ENCODE results near the gene SGMS2. TPM values are rescaled to one million over a fixed set of nuclear protein-coding genes. Genes with fewer than 3 reads are reported as not detected.

Gene SGMS2
- total RNA-seq, 1 experiment from 2014 or later: 0.72 TPM

DNA sequence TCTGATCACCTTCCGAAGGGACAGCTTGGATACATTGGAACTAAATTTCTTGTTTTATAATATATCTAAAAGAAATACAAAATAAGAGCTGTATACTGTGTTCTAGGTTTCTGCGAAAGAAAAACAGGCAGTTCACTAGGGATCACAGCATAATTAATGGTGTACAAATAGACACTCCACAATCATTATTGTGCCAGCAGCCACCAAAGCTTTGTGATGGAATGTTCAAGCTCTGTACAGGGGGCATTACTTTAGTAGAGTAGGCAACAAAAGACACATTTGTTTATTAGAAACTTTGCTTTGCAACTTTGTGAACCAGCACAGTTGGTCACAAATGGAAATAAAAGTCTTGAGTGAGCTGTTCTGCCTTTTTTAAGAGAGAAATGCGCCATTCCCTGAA lies 49.3 kb downstream of the SGMS2 start:
- Mint-ChIP-seq H3K27ac (no peak overlapping the region), H3K27me3 (ENCODE audit: low read depth) (peaks cover 4% of the 10 kb centered on the region; the same call in 1 of the 2 replicates), H3K4me3 (no peak overlapping the region), H3K36me3 (no peaks in the 10 kb centered on the region), H3K4me1 (no peaks in the 10 kb centered on the region), H3K9me3 (peaks cover 14% of the 10 kb centered on the region)
- no peak for TF ChIP-seq NFE2L1 (CRISPR knock-in tag; IDR thresholded peaks at IDR 0.05)
- no peak for TF ChIP-seq TEAD4 (CRISPR knock-in tag; IDR thresholded peaks at IDR 0.05)
- TF ChIP-seq GTF2I (CRISPR knock-in tag; conservative IDR thresholded peaks at IDR 0.05): no peak
- no peak for TF ChIP-seq FOXP1 (CRISPR knock-in tag; IDR thresholded peaks at IDR 0.05; ENCODE audit: borderline replicate concordance)
- TF ChIP-seq, protein P1, sequence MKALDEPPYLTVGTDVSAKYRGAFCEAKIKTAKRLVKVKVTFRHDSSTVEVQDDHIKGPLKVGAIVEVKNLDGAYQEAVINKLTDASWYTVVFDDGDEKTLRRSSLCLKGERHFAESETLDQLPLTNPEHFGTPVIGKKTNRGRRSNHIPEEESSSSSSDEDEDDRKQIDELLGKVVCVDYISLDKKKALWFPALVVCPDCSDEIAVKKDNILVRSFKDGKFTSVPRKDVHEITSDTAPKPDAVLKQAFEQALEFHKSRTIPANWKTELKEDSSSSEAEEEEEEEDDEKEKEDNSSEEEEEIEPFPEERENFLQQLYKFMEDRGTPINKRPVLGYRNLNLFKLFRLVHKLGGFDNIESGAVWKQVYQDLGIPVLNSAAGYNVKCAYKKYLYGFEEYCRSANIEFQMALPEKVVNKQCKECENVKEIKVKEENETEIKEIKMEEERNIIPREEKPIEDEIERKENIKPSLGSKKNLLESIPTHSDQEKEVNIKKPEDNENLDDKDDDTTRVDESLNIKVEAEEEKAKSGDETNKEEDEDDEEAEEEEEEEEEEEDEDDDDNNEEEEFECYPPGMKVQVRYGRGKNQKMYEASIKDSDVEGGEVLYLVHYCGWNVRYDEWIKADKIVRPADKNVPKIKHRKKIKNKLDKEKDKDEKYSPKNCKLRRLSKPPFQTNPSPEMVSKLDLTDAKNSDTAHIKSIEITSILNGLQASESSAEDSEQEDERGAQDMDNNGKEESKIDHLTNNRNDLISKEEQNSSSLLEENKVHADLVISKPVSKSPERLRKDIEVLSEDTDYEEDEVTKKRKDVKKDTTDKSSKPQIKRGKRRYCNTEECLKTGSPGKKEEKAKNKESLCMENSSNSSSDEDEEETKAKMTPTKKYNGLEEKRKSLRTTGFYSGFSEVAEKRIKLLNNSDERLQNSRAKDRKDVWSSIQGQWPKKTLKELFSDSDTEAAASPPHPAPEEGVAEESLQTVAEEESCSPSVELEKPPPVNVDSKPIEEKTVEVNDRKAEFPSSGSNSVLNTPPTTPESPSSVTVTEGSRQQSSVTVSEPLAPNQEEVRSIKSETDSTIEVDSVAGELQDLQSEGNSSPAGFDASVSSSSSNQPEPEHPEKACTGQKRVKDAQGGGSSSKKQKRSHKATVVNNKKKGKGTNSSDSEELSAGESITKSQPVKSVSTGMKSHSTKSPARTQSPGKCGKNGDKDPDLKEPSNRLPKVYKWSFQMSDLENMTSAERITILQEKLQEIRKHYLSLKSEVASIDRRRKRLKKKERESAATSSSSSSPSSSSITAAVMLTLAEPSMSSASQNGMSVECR (CRISPR knock-in tag; IDR thresholded peaks at IDR 0.05; ENCODE audit: borderline replicate concordance): no peak
- DNase-seq (ENCODE audit: low spot score) (no peak), ATAC-seq (no peak)
- ChIA-PET POLR2A (no interaction called here), CTCF (no interaction called here)

DNA sequence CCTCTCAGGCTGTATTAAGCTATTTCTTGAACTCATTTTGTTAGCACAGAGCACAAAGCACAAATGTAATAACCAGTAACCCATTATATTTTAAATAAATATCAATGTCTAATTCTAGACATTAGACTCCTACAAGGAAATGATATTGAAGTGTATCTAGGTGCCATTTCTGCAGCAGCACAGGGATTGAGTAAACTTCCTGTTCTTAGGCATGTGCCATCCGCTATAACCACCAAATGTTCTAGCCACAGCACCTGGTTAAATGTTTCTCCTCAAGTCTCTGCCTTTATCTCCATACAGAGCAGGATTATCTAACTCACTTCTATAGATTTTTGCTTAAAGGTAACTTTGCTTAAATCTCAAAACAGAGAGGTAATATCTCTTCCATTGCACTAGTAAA lies 51.4 kb downstream of the SGMS2 start:
- no peak for DNase-seq (ENCODE audit: low spot score)

More for the DNA sequence above, 51.4 kb downstream of the SGMS2 start:
- TF ChIP-seq, protein P2, sequence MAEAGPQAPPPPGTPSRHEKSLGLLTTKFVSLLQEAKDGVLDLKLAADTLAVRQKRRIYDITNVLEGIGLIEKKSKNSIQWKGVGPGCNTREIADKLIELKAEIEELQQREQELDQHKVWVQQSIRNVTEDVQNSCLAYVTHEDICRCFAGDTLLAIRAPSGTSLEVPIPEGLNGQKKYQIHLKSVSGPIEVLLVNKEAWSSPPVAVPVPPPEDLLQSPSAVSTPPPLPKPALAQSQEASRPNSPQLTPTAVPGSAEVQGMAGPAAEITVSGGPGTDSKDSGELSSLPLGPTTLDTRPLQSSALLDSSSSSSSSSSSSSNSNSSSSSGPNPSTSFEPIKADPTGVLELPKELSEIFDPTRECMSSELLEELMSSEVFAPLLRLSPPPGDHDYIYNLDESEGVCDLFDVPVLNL (CRISPR knock-in tag; IDR thresholded peaks at IDR 0.05; ENCODE audit: borderline replicate concordance, low read depth): no peak
- TF ChIP-seq ZNF232 (CRISPR knock-in tag; IDR thresholded peaks at IDR 0.05) (no peak), FOXJ3 (CRISPR knock-in tag; IDR thresholded peaks at IDR 0.05; ENCODE audit: borderline replicate concordance) (no peak), ZNF423 (CRISPR knock-in tag; IDR thresholded peaks at IDR 0.05) (no peak), GABPB1 (CRISPR knock-in tag; IDR thresholded peaks at IDR 0.05) (no peak), FOXP1 (CRISPR knock-in tag; IDR thresholded peaks at IDR 0.05; ENCODE audit: borderline replicate concordance) (no peak), ZNF671 (CRISPR knock-in tag; IDR thresholded peaks at IDR 0.05) (no peak)
- TF ChIP-seq, protein P3, sequence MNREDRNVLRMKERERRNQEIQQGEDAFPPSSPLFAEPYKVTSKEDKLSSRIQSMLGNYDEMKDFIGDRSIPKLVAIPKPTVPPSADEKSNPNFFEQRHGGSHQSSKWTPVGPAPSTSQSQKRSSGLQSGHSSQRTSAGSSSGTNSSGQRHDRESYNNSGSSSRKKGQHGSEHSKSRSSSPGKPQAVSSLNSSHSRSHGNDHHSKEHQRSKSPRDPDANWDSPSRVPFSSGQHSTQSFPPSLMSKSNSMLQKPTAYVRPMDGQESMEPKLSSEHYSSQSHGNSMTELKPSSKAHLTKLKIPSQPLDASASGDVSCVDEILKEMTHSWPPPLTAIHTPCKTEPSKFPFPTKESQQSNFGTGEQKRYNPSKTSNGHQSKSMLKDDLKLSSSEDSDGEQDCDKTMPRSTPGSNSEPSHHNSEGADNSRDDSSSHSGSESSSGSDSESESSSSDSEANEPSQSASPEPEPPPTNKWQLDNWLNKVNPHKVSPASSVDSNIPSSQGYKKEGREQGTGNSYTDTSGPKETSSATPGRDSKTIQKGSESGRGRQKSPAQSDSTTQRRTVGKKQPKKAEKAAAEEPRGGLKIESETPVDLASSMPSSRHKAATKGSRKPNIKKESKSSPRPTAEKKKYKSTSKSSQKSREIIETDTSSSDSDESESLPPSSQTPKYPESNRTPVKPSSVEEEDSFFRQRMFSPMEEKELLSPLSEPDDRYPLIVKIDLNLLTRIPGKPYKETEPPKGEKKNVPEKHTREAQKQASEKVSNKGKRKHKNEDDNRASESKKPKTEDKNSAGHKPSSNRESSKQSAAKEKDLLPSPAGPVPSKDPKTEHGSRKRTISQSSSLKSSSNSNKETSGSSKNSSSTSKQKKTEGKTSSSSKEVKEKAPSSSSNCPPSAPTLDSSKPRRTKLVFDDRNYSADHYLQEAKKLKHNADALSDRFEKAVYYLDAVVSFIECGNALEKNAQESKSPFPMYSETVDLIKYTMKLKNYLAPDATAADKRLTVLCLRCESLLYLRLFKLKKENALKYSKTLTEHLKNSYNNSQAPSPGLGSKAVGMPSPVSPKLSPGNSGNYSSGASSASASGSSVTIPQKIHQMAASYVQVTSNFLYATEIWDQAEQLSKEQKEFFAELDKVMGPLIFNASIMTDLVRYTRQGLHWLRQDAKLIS (CRISPR knock-in tag; IDR thresholded peaks at IDR 0.05; ENCODE audit: borderline replicate concordance): no peak
- TF ChIP-seq, protein P4, sequence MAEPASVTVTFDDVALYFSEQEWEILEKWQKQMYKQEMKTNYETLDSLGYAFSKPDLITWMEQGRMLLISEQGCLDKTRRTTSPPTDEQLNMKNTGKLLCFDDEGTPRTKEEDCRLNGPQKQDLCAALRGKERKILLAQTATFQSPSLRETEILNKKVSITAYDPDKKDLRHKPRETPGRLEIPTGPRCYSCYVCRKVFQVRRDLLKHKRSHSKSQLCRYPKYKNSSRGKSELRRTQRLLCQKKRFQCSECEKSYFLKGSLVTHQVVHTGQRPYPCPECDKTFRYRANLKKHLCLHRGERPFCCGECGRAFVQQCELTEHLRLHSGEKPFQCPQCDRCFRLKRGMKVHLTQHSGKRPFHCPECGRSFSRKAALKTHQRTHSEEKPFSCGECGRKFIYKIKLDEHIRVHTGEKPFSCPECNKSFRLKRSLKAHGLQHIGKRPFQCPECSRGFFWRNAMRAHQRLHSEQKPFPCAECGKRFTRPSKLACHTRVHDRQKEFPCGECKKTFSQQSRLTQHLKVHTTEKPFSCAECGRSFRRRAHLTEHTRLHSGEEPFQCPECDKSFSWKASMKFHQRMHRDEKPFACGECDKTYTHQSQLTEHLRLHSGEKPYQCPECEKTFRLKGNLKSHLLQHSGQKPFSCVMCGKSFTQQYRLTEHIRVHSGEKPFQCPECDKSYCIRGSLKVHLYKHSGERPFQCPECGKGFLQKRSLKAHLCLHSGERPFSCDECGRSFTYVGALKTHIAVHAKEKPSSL (CRISPR knock-in tag; conservative IDR thresholded peaks at IDR 0.05): no peak
- TF ChIP-seq, protein P5, sequence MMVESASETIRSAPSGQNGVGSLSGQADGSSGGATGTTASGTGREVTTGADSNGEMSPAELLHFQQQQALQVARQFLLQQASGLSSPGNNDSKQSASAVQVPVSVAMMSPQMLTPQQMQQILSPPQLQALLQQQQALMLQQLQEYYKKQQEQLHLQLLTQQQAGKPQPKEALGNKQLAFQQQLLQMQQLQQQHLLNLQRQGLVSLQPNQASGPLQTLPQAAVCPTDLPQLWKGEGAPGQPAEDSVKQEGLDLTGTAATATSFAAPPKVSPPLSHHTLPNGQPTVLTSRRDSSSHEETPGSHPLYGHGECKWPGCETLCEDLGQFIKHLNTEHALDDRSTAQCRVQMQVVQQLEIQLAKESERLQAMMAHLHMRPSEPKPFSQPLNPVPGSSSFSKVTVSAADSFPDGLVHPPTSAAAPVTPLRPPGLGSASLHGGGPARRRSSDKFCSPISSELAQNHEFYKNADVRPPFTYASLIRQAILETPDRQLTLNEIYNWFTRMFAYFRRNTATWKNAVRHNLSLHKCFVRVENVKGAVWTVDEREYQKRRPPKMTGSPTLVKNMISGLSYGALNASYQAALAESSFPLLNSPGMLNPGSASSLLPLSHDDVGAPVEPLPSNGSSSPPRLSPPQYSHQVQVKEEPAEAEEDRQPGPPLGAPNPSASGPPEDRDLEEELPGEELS (CRISPR knock-in tag; IDR thresholded peaks at IDR 0.05): no peak
- TF ChIP-seq, protein P6, sequence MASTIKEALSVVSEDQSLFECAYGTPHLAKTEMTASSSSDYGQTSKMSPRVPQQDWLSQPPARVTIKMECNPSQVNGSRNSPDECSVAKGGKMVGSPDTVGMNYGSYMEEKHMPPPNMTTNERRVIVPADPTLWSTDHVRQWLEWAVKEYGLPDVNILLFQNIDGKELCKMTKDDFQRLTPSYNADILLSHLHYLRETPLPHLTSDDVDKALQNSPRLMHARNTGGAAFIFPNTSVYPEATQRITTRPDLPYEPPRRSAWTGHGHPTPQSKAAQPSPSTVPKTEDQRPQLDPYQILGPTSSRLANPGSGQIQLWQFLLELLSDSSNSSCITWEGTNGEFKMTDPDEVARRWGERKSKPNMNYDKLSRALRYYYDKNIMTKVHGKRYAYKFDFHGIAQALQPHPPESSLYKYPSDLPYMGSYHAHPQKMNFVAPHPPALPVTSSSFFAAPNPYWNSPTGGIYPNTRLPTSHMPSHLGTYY (CRISPR knock-in tag; IDR thresholded peaks at IDR 0.05): no peak
- no peak for ATAC-seq
- Mint-ChIP-seq H3K27ac (no peak overlapping the region), H3K4me1 (no peaks in the 10 kb centered on the region), H3K27me3 (ENCODE audit: low read depth) (peaks cover 4% of the 10 kb centered on the region; the same call in 1 of the 2 replicates), H3K36me3 (no peaks in the 10 kb centered on the region), H3K4me3 (no peak overlapping the region), H3K9me3 (peaks cover 15% of the 10 kb centered on the region)
- ChIA-PET POLR2A (no interaction called here), CTCF (no interaction called here)
